Endothelial cell of umbilical vein (primary cell): ENCODE measurements around the gene GLIS2. TPM values are rescaled to one million over a fixed set of nuclear protein-coding genes. Genes with fewer than 3 reads are reported as not detected.

Source experiments
- BruUV-seq: library from RNA; stranded (reverse); fragments of 400-500 nt; replicated peaks from 2 replicates; lab custom pipeline; 2021; lab: Mats Ljungman, UMichigan
- CTCF ChIA-PET: fragments of 300-600, 350-600 bp; sonication (Branson Sonifier 250); formaldehyde crosslinking; loops from one replicate; lab custom pipeline; 2021; ENCODE audit warnings: antibody characterized with exemption, inconsistent platforms; lab: Charles Lee
- POLR2A ChIA-PET: fragments of 300-600, 350-600 bp; sonication (Branson Sonifier 250); formaldehyde crosslinking; loops from one replicate; lab custom pipeline; 2021; ENCODE audit warnings: antibody characterized with exemption, inconsistent platforms; lab: Charles Lee
- DNase-seq: peaks from one replicate; pipeline ENCODE4 v3.0.0-alpha.2; 2011; ENCODE audit warnings: low read depth, low spot score
- FAIRE-seq: peaks from 2 replicates; lab custom pipeline; 2011; peaks lifted over from hg19 to GRCh38; lab: Jason Lieb, UNC
- H2AFZ ChIP-seq: 2 replicates; pipeline ENCODE4 v1.6.0; 2012; ENCODE audit warnings: low read depth, low read length, control low read depth, inconsistent platforms
- H3K27ac ChIP-seq: 2 replicates; pipeline ENCODE4 v1.5.1; 2011; ENCODE audit warnings: low read depth, mild to moderate bottlenecking, control low read depth, low read length, moderate library complexity; ENCODE audit not compliant: insufficient read depth
- H3K27me3 ChIP-seq, 2 experiments: 2 replicates each; pipeline versions ENCODE4 v1.6.0 to v1.6.1; 2011; ENCODE audit warnings: low read length in 2 of 2, mixed read lengths in 1 of 2; ENCODE audit not compliant: control insufficient read depth in 2 of 2, insufficient read depth in 2 of 2
- H3K36me3 ChIP-seq, 2 experiments: 2 replicates in 1 of 2; 3 replicates in 1 of 2; pipeline ENCODE4 v1.5.1; 2011; ENCODE audit warnings: low read length in 2 of 2, mild to moderate bottlenecking in 1 of 2, moderate library complexity in 1 of 2; ENCODE audit not compliant: control insufficient read depth in 2 of 2, insufficient read depth in 2 of 2; ENCODE audit errors: extremely low read depth in 1 of 2
- H3K4me1 ChIP-seq: 3 replicates; pipeline ENCODE4 v1.5.1; 2011; ENCODE audit warnings: mild to moderate bottlenecking, low read length; ENCODE audit not compliant: control insufficient read depth, insufficient read depth; ENCODE audit errors: extremely low read depth
- H3K4me2 ChIP-seq: 2 replicates; pipeline ENCODE4 v1.6.1; 2011; ENCODE audit warnings: low read length, control low read depth, mixed read lengths; ENCODE audit not compliant: insufficient read depth
- H3K4me3 ChIP-seq, 3 experiments: fragments of 200-600 bp in 1 of 3; sonication (generic), shearing (Covaris generic) in 1 of 3; replicated peaks in 1 of 3; 2 replicates each; pipeline ENCODE4 v1.5.1; 2011 to 2016; ENCODE audit warnings: control low read depth in 3 of 3, low read length in 3 of 3, mild to moderate bottlenecking in 2 of 3, inconsistent platforms in 1 of 3, low read depth in 1 of 3, moderate library complexity in 1 of 3; ENCODE audit not compliant: insufficient read depth in 1 of 3
- H3K79me2 ChIP-seq: 2 replicates; pipeline ENCODE4 v1.6.0; 2012; ENCODE audit warnings: low read length, inconsistent platforms; ENCODE audit not compliant: control insufficient read depth, insufficient read depth
- H3K9ac ChIP-seq: replicated peaks from 2 replicates; pipeline ENCODE3; 2011; ENCODE audit warnings: low read length, control low read depth; ENCODE audit not compliant: insufficient read depth; ENCODE audit errors: extremely low read depth
- H3K9me1 ChIP-seq: replicated peaks from 3 replicates; pipeline ENCODE4 v1.6.0; 2011; ENCODE audit warnings: mild to moderate bottlenecking, low read length; ENCODE audit not compliant: control insufficient read depth, insufficient read depth; ENCODE audit errors: extremely low read depth
- H3K9me3 ChIP-seq: replicated peaks from 2 replicates; pipeline ENCODE4 v1.5.1; 2012; ENCODE audit warnings: low read length, inconsistent platforms; ENCODE audit not compliant: control insufficient read depth, insufficient read depth
- H4K20me1 ChIP-seq: replicated peaks from 2 replicates; pipeline ENCODE3; 2011; ENCODE audit warnings: mild to moderate bottlenecking, low read length; ENCODE audit not compliant: control insufficient read depth, insufficient read depth; ENCODE audit errors: extremely low read depth
- CTCF ChIP-seq, 2 donors: IDR thresholded peaks; 1 replicate in 1 of 2; 2 replicates in 1 of 2; pipeline ENCODE4 v1.5.1; 2011; ENCODE audit warnings: low read length in 2 of 2, mild to moderate bottlenecking in 2 of 2, moderate library complexity in 2 of 2, control low read depth in 1 of 2, inconsistent platforms in 1 of 2, low read depth in 1 of 2; ENCODE audit not compliant: insufficient read depth in 1 of 2; ENCODE audit errors: extremely low read depth in 1 of 2
- EZH2 ChIP-seq: IDR thresholded peaks from 2 replicates; pipeline ENCODE4 v1.6.1; 2012; ENCODE audit warnings: borderline replicate concordance, low read depth, mild to moderate bottlenecking, moderate library complexity, low read length, inconsistent platforms; ENCODE audit not compliant: severe bottlenecking
- FOS ChIP-seq: IDR thresholded peaks from 2 replicates; pipeline ENCODE4 v1.6.1; 2011; ENCODE audit warnings: mild to moderate bottlenecking, low read length, moderate library complexity, borderline replicate concordance; ENCODE audit not compliant: insufficient read depth
- GATA2 ChIP-seq: IDR thresholded peaks from 2 replicates; pipeline ENCODE4 v1.7.0; 2011; ENCODE audit warnings: low read depth, mild to moderate bottlenecking, moderate library complexity, mixed read lengths, low read length; ENCODE audit not compliant: insufficient read length, insufficient read depth
- JUN ChIP-seq: IDR thresholded peaks from 2 replicates; pipeline ENCODE4 v1.6.1; 2011; ENCODE audit warnings: borderline replicate concordance, low read depth; ENCODE audit not compliant: insufficient read length, insufficient read depth
- MAX ChIP-seq: IDR thresholded peaks from 2 replicates; pipeline ENCODE4 v1.6.1; 2011; ENCODE audit not compliant: insufficient read depth, insufficient read length
- MYC ChIP-seq: IDR thresholded peaks from one replicate; pipeline ENCODE4 v1.6.1; 2011; ENCODE audit warnings: mild to moderate bottlenecking, low read depth, low read length
- POLR2A ChIP-seq: IDR thresholded peaks from 2 replicates; pipeline ENCODE4 v1.6.1; 2012; ENCODE audit warnings: low read depth, mild to moderate bottlenecking, control low read depth, low read length
- POLR2AphosphoS5 ChIP-seq: IDR thresholded peaks from 2 replicates; pipeline ENCODE4 v1.6.1; 2012; ENCODE audit warnings: low read depth, mild to moderate bottlenecking, control low read depth, low read length, moderate library complexity; ENCODE audit not compliant: insufficient read depth
- dilution Hi-C: fragments of 300-500 bp; cut with MboI; formaldehyde crosslinking; loops from one replicate; pipeline ENCODE4 v1.15.0; 2019; ENCODE audit warnings: low sequenced_read_pairs; ENCODE audit not compliant: extremely low pct_ligation_motif_present
- intact Hi-C: fragments of 100-400 bp; cut with micrococcal nuclease; formaldehyde crosslinking; loops from one replicate; pipeline ENCODE4 v1.10.0; 2022
- polyA plus RNA-seq, 4 experiments: library from polyadenylated mRNA; depleted of rRNA in 3 of 4; stranded (reverse) in 3 of 4; unstranded in 1 of 4; fragments of >200 nt; gene quantifications; 2 replicates each; pipeline versions ENCODE4 v1.2.1 to v1.2.3, GENCODE V29; 2011 to 2012; ENCODE audit warnings: missing spikeins in 1 of 4
- total RNA-seq: library from RNA; stranded (reverse); gene quantifications from 2 replicates; pipeline ENCODE4 v1.2.3, GENCODE V29; 2021

Gene GLIS2
- total and polyA plus RNA-seq, 2 donors (not counting 3 experiments of a cell fraction or from before 2014, with no cell fraction given): 4.6 to 10.1 TPM

- peaks cover 25% of the 10 kb centered on the region for H3K4me1 ChIP-seq
- no peak overlapping the region for H3K4me2 ChIP-seq
- no peak overlapping the region for H3K9ac ChIP-seq
- H2AFZ ChIP-seq: no peak overlapping the region
- ChIA-PET POLR2A (no interaction called here), CTCF (interaction anchor here (0.6 to 6.0 kb wide), 3 partner anchors 9 to 46 kb away, joined by 3 to 73 read pairs (median 5); partner anchors contain the start of gene TFAP4)
- intact Hi-C loops (no loop called here), dilution Hi-C loops (no loop called here)
- no TSS peak for BruUV-seq
- FAIRE-seq (no peak), DNase-seq (no peak)
- TF ChIP-seq MAX (no peak), POLR2A (no peak), POLR2AphosphoS5 (no peak), MYC (no peak), GATA2 (no peak), JUN (no peak), FOS (no peak), EZH2 (no peak), CTCF (IDR thresholded peaks at IDR 0.05; ENCODE audit: extremely low read depth in 1 of 2, insufficient read depth in 1 of 2, low read depth in 1 of 2, low read length in 2 of 2) (no peak)
- no peaks in the 10 kb centered on the region for H3K27me3 ChIP-seq
- H4K20me1 ChIP-seq: no peaks in the 10 kb centered on the region
- H3K27ac ChIP-seq: no peak overlapping the region
- H3K4me3 ChIP-seq: no peak overlapping the region
- H3K79me2 ChIP-seq: peaks cover 57% of the 10 kb centered on the region
- no peaks in the 10 kb centered on the region for H3K9me1 ChIP-seq
- H3K9me3 ChIP-seq: no peaks in the 10 kb centered on the region
- H3K36me3 ChIP-seq: no peaks in the 10 kb centered on the region
These were observed 3.1 kb downstream of the GLIS2 start for GRCh38 chr16:4318967-4319366.
